Nephron progenitor cell (in vitro differentiated cells): ENCODE data around the gene ESYT3.
"Not testable (repeated sequence)": the region's sequence is repeated elsewhere in the genome, so short reads cannot be mapped to it uniquely, and the experiment has no call there.

Experiments used
- DNase-seq: peaks from one replicate; pipeline ENCODE4 v3.0.0; 2021
- H3K27ac Mint-ChIP-seq: 2 replicates; pipeline ENCODE4 v1.8.0; 2021; ENCODE audit warnings: mild to moderate bottlenecking, moderate library complexity, mixed read lengths
- H3K27me3 Mint-ChIP-seq: 2 replicates; pipeline ENCODE4 v1.8.0; 2021; ENCODE audit warnings: mild to moderate bottlenecking, low read depth, mixed read lengths; ENCODE audit not compliant: poor library complexity
- H3K36me3 Mint-ChIP-seq: 2 replicates; pipeline ENCODE4 v1.8.0; 2021; ENCODE audit warnings: low read depth, mixed read lengths
- H3K4me1 Mint-ChIP-seq: 2 replicates; pipeline ENCODE4 v1.8.0; 2021; ENCODE audit warnings: mixed read lengths
- H3K4me3 Mint-ChIP-seq: 2 replicates; pipeline ENCODE4 v1.8.0; 2021; ENCODE audit warnings: mild to moderate bottlenecking, moderate library complexity, mixed read lengths
- H3K9me3 Mint-ChIP-seq: 2 replicates; pipeline ENCODE4 v1.8.0; 2021; ENCODE audit warnings: mild to moderate bottlenecking, moderate library complexity, mixed read lengths
- TF ChIP-seq, protein P1 (sequence below): fragments of 200-600 bp; sonication (generic); IDR thresholded peaks from 2 replicates; pipeline ENCODE4 v1.5.0; 2021; ENCODE audit warnings: antibody characterized with exemption

ESYT3 gene

DNA sequence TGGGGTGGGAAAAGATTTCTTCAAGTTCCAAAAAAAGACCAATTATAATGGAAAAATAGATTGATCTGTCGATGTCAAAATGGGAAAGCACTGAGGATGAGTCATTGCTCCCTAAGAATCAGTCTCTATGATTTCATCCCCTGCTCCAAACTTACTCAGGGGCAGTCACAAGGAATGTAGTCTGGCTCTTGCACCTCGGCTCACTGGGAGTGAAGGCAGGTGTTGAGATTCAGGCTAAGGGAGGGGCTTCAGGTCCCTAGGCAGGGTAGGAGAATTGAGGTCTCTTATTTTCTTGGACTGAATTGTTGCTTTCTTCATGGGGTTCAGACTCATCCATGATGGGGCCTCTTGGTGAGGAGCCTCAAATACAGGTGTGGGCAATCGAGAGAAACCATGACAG, 14.2 kb downstream of the ESYT3 start:
- H3K27ac Mint-ChIP-seq = no peak overlapping the region
- no peaks in the 10 kb centered on the region for H3K36me3 Mint-ChIP-seq
- H3K4me3 Mint-ChIP-seq = no peak overlapping the region
- TF ChIP-seq, protein P1, sequence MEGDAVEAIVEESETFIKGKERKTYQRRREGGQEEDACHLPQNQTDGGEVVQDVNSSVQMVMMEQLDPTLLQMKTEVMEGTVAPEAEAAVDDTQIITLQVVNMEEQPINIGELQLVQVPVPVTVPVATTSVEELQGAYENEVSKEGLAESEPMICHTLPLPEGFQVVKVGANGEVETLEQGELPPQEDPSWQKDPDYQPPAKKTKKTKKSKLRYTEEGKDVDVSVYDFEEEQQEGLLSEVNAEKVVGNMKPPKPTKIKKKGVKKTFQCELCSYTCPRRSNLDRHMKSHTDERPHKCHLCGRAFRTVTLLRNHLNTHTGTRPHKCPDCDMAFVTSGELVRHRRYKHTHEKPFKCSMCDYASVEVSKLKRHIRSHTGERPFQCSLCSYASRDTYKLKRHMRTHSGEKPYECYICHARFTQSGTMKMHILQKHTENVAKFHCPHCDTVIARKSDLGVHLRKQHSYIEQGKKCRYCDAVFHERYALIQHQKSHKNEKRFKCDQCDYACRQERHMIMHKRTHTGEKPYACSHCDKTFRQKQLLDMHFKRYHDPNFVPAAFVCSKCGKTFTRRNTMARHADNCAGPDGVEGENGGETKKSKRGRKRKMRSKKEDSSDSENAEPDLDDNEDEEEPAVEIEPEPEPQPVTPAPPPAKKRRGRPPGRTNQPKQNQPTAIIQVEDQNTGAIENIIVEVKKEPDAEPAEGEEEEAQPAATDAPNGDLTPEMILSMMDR = no peak
- no peaks in the 10 kb centered on the region for H3K9me3 Mint-ChIP-seq
- no peak for DNase-seq
- H3K27me3 Mint-ChIP-seq = peaks cover 8% of the 10 kb centered on the region
- no peaks in the 10 kb centered on the region for H3K4me1 Mint-ChIP-seq

DNA sequence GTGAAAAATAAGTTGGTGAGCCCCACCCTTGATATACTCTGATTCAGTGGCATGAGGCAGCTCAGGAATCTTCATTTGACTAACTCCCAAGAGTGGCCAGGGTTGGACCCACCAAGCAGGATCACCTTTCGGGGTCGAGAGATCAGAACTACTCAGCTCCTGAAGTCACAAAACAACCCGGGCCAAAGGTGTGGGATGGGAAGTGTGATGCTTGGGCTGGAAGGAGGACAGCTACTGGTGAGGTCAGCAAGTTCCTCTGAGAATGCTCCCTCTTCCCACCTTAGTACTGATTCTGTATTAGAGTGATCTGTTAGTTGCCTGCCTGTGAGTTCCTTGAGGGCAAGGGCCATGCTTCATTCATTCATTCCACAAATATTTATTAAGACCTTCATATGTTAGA, 15.1 kb downstream of the ESYT3 start:
- Mint-ChIP-seq H3K27ac (no peak overlapping the region), H3K4me3 (no peak overlapping the region), H3K27me3 (peaks cover 9% of the 10 kb centered on the region), H3K4me1 (no peaks in the 10 kb centered on the region), H3K36me3 (no peaks in the 10 kb centered on the region), H3K9me3 (no peaks in the 10 kb centered on the region)
- DNase-seq = no peak
- TF ChIP-seq, protein P1 = no peak

DNA sequence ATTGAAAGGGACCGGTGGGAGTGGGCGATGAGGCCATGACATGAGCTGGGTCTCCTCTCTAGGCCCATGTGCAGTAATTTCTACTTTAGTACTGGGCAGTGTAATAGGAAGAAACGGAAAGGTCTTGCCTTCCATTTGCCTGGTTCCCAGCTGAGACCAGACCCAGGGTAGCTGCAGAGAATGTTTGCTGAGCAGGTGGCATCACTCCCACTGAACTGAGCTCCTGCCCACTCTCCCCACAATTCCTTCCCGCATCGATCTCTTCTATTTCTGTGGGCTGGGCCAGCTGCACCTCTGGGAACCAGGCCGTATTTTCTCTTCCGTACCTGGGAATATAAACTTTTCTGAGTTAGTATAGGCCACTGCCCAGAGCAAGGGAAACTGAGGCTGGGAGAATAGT, 15.8 kb downstream of the ESYT3 start:
- H3K27me3 Mint-ChIP-seq = peaks cover 16% of the 10 kb centered on the region
- TF ChIP-seq, protein P1 = no peak
- H3K36me3 Mint-ChIP-seq = no peaks in the 10 kb centered on the region
- H3K9me3 Mint-ChIP-seq = no peaks in the 10 kb centered on the region
- no peaks in the 10 kb centered on the region for H3K4me1 Mint-ChIP-seq
- DNase-seq = no peak
- no peak overlapping the region for H3K4me3 Mint-ChIP-seq
- H3K27ac Mint-ChIP-seq = no peak overlapping the region

DNA sequence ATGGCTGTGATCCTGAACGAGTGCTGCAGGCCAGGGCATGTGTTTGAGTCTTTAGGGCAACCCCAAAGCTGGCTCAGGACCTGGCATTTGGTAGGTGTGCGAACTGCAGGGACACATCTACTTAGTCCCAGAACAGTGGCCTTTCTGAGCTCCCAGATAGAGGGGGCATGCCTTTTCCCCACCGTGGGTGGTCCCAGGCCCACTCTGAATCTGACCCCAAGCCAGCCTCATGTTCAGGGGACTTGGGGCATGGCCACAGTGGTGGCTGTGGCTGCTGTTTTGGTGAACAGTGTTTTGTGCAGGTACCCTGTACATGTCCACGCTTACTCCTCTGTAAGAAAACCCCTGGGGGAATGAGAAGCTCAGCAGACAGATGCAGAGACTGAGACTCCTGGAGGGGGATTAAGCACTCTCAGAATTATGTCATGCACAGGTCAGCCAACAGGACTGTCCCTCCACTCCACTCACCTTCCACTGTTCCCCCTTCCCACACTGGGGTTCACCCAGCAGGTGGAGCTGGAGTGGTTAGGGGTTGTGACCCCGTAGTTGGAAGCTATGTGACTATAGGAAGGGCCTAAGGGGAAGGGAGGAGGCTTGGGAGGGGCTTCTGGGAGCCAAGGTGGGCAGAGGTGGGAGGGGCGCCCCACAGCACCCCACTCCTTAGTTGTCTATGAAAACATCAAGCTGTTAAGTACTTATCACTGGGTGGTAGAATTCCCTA, 16.4 kb downstream of the ESYT3 start:
- peaks cover 23% of the 10 kb centered on the region for H3K27me3 Mint-ChIP-seq
- no peaks in the 10 kb centered on the region for H3K4me1 Mint-ChIP-seq
- no peaks in the 10 kb centered on the region for H3K36me3 Mint-ChIP-seq
- DNase-seq = no peak
- TF ChIP-seq, protein P1 = no peak
- H3K4me3 Mint-ChIP-seq = no peak overlapping the region
- no peak overlapping the region for H3K27ac Mint-ChIP-seq
- no peaks in the 10 kb centered on the region for H3K9me3 Mint-ChIP-seq

DNA sequence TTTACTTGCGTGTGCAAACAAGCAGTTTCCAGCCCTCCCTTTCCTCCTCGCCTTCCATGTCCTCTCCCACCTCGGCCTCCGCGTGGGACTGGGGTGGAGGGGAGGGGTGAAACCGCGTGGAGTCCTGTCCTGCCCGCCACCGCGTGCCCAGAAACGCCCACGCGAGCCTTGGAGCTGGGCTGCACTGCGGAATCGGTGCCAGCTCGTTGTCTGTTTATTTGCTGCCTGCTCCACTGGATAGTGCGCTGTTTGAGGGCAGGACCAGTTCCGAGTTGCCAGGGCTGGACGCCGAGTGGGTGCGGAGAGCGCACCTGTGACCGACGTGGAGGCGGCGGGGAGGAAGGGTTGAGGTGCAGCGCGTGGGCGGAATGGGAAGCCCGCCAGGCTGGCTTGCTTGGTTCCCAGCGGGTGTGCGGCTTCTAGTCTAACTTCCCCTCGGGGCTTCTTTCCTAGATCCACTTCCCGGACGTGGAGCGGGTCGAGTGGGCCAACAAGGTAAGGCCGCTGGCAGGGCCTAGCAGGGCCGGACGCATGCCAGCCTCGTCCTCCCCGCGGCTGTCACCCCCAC, 17.3 kb downstream of the ESYT3 start:
- Mint-ChIP-seq H3K4me3 (no peak overlapping the region), H3K36me3 (no peaks in the 10 kb centered on the region), H3K4me1 (no peaks in the 10 kb centered on the region), H3K27me3 (peaks cover 23% of the 10 kb centered on the region), H3K27ac (no peak overlapping the region), H3K9me3 (no peaks in the 10 kb centered on the region)
- DNase-seq = no peak
- TF ChIP-seq, protein P1 = no peak

DNA sequence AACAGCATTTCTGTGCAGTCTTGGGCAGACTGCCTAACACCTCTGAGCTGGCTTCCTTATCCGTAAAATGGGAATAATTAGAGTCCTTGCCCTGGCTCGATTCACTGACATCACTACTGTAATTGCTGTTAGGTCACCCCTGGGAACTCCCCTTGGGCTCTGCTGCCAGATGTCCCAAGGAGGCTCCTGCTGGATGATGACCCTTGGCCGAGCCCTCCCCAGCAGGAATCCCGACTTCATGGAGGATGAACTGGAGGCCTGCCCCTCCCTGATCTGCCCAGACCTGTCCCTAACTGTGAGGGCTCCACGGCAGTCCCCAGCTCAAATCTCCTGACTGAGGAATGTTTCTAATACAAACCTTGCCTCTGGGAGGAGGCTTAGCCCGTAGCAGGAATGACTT, 18.0 kb downstream of the ESYT3 start:
- Mint-ChIP-seq H3K9me3 (no peaks in the 10 kb centered on the region), H3K4me1 (no peaks in the 10 kb centered on the region), H3K27me3 (peaks cover 21% of the 10 kb centered on the region), H3K27ac (no peak overlapping the region), H3K36me3 (no peaks in the 10 kb centered on the region), H3K4me3 (no peak overlapping the region)
- no peak for DNase-seq
- TF ChIP-seq, protein P1 = no peak

DNA sequence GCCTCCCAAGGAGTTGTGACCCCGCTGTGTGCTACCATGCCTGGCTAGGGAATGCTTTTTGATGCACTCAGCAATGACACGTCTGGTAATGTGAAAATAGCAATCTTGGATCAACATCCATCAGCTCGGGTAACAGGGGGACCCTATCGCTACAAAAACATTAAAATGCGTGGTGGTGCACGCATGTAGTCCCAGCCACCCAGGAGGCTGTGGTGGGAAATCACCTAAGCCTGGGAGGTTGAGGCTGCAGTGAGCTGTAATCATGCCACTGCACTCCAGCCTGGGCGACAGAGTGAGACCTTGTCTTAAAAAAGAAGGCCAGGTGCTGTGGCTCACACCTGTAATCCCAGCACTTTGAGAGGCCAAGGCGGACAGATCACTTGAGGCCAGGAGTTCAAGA, 19.5 kb downstream of the ESYT3 start:
- not testable (repeated sequence) for H3K27ac Mint-ChIP-seq, H3K4me3 Mint-ChIP-seq, H3K4me1 Mint-ChIP-seq, H3K9me3 Mint-ChIP-seq, DNase-seq, H3K36me3 Mint-ChIP-seq
- H3K27me3 Mint-ChIP-seq = peaks cover 19% of the 10 kb centered on the region
